Panc1 (cell line): ENCODE data around the gene AKAP6. TPM values are rescaled to one million over a fixed set of nuclear protein-coding genes. Genes with fewer than 3 reads are reported as not detected.

Source experiments
- ATAC-seq: fragments of 200-7000 bp; cut with Tn5 transposase; 2 replicates; pipeline ENCODE4 v1.9.1; 2020; ENCODE audit warnings: mild to moderate bottlenecking, moderate library complexity
- BruUV-seq: library from RNA; stranded (reverse); fragments of 400-500 nt; replicated peaks from 2 replicates; lab custom pipeline; 2021; lab: Mats Ljungman, UMichigan
- CTCF ChIA-PET: fragments of 300-600 bp; sonication (Branson Sonifier 250); formaldehyde crosslinking; loops from one replicate; lab custom pipeline; 2022; ENCODE audit warnings: antibody characterized with exemption; lab: Charles Lee
- POLR2A ChIA-PET: fragments of 300-600 bp; sonication (Branson Sonifier 250); formaldehyde crosslinking; loops from one replicate; lab custom pipeline; 2022; ENCODE audit warnings: antibody characterized with exemption; lab: Charles Lee
- DNase-seq: peaks from one replicate; pipeline ENCODE4 v3.0.0-alpha.2; 2010; ENCODE audit warnings: low read depth, low spot score
- H3K27ac ChIP-seq: 2 replicates; pipeline ENCODE4 v1.5.1; 2011; ENCODE audit warnings: mild to moderate bottlenecking, low read length, inconsistent platforms
- H3K27me3 ChIP-seq: fragments of 200-500 bp; sonication (Bioruptor generic); 2 replicates; pipeline ENCODE4 v1.6.0; 2014; ENCODE audit warnings: low read length, inconsistent platforms; ENCODE audit not compliant: control insufficient read depth, insufficient read depth
- H3K36me3 ChIP-seq: fragments of 200-500 bp; sonication (Bioruptor generic); 2 replicates; pipeline ENCODE4 v1.5.1; 2014; ENCODE audit warnings: inconsistent platforms, mild to moderate bottlenecking, low read length, moderate library complexity; ENCODE audit not compliant: control insufficient read depth, insufficient read depth
- H3K4me1 ChIP-seq: 2 replicates; pipeline ENCODE4 v1.5.1; 2011; ENCODE audit warnings: inconsistent platforms, mild to moderate bottlenecking, low read length, moderate library complexity; ENCODE audit not compliant: control insufficient read depth, insufficient read depth
- H3K4me3 ChIP-seq, 2 experiments: 2 replicates each; pipeline ENCODE4 v1.5.1; 2011 to 2012; ENCODE audit warnings: low read depth in 2 of 2, low read length in 2 of 2, mild to moderate bottlenecking in 2 of 2, inconsistent platforms in 1 of 2, moderate library complexity in 1 of 2
- H3K9me3 ChIP-seq: fragments of 200-500 bp; sonication (Bioruptor generic); 2 replicates; pipeline ENCODE4 v1.5.1; 2014; ENCODE audit warnings: low read depth, mild to moderate bottlenecking, inconsistent platforms, low read length, moderate library complexity; ENCODE audit not compliant: control insufficient read depth, insufficient read depth
- POLR2AphosphoS5 ChIP-seq: IDR thresholded peaks from 2 replicates; pipeline ENCODE4 v1.6.1; 2012; ENCODE audit warnings: mild to moderate bottlenecking, low read depth, low read length, moderate library complexity
- SIN3A ChIP-seq: IDR thresholded peaks from 2 replicates; pipeline ENCODE4 v1.6.1; 2012; ENCODE audit warnings: low read depth, mild to moderate bottlenecking, low read length, moderate library complexity, borderline replicate concordance; ENCODE audit not compliant: insufficient read depth
- TCF7L2 ChIP-seq: IDR thresholded peaks from 2 replicates; pipeline ENCODE4 v1.6.1; 2011; ENCODE audit warnings: mild to moderate bottlenecking, low read depth, low read length, inconsistent platforms
- in situ Hi-C: cut with HindIII; loops from 2 replicates; pipeline ENCODE4 v1.10.0; 2016; ENCODE audit warnings: low sequenced_read_pairs, low pct_unique_long_range_greater_than_20kb
- intact Hi-C: fragments of 100-400 bp; cut with micrococcal nuclease; formaldehyde crosslinking; loops from one replicate; pipeline ENCODE4 v1.10.0; 2022; ENCODE audit not compliant: unreplicated experiment
- total RNA-seq: library from RNA; stranded (reverse); gene quantifications from one replicate; pipeline ENCODE4 v1.2.1, GENCODE V29; 2021; ENCODE audit not compliant: unreplicated experiment
- TF ChIP-seq, protein P1 (sequence below), 2 experiments: IDR thresholded peaks; 2 replicates each; pipeline ENCODE4 v1.6.1; 2011 to 2012; ENCODE audit warnings: low read depth in 2 of 2, control low read depth in 1 of 2, low read length in 1 of 2, mild to moderate bottlenecking in 1 of 2, moderate library complexity in 1 of 2; ENCODE audit not compliant: insufficient read depth in 1 of 2
- TF ChIP-seq, protein P2 (sequence below): fragments of 450-650 bp; IDR thresholded peaks from 2 replicates; pipeline ENCODE4 v1.5.1; 2017; ENCODE audit warnings: mild to moderate bottlenecking

AKAP6 gene
- total RNA-seq, 1 experiment from 2014 or later: 0.82 TPM

DNA sequence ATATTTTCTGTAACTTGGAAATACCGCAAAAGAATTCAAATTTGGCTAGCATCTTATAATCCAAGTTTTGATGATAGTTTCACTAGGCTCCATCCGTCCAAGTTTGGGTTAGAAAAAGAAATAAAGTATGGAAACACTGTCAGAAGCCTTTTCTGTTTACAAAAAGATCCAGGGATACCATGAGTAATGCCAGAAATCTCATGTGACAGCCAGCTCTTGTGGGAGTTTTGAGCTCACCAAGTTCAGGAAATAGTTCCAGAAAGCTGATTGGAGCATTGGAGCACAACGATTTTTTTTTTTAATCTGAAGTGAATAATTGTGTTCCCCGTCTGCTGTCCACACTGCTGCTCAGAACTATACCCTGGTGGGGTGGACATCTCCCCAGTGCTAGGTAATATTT lies 379.9 kb downstream of the AKAP6 start:
- BruUV-seq: no TSS peak
- in situ Hi-C loops (no loop called here), intact Hi-C loops (no loop called here)
- ChIA-PET CTCF (no interaction called here), POLR2A (no interaction called here)
- H3K27me3 ChIP-seq: no peaks in the 10 kb centered on the region
- DNase-seq (no peak), ATAC-seq (no peak)
- no peaks in the 10 kb centered on the region for H3K36me3 ChIP-seq
- H3K4me1 ChIP-seq: no peaks in the 10 kb centered on the region
- TF ChIP-seq SIN3A (no peak), TCF7L2 (no peak), POLR2AphosphoS5 (no peak)
- TF ChIP-seq, protein P1, sequence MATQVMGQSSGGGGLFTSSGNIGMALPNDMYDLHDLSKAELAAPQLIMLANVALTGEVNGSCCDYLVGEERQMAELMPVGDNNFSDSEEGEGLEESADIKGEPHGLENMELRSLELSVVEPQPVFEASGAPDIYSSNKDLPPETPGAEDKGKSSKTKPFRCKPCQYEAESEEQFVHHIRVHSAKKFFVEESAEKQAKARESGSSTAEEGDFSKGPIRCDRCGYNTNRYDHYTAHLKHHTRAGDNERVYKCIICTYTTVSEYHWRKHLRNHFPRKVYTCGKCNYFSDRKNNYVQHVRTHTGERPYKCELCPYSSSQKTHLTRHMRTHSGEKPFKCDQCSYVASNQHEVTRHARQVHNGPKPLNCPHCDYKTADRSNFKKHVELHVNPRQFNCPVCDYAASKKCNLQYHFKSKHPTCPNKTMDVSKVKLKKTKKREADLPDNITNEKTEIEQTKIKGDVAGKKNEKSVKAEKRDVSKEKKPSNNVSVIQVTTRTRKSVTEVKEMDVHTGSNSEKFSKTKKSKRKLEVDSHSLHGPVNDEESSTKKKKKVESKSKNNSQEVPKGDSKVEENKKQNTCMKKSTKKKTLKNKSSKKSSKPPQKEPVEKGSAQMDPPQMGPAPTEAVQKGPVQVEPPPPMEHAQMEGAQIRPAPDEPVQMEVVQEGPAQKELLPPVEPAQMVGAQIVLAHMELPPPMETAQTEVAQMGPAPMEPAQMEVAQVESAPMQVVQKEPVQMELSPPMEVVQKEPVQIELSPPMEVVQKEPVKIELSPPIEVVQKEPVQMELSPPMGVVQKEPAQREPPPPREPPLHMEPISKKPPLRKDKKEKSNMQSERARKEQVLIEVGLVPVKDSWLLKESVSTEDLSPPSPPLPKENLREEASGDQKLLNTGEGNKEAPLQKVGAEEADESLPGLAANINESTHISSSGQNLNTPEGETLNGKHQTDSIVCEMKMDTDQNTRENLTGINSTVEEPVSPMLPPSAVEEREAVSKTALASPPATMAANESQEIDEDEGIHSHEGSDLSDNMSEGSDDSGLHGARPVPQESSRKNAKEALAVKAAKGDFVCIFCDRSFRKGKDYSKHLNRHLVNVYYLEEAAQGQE (IDR thresholded peaks at IDR 0.05; ENCODE audit: insufficient read depth in 1 of 2, low read depth in 2 of 2, low read length in 1 of 2): no peak
- TF ChIP-seq, protein P2, sequence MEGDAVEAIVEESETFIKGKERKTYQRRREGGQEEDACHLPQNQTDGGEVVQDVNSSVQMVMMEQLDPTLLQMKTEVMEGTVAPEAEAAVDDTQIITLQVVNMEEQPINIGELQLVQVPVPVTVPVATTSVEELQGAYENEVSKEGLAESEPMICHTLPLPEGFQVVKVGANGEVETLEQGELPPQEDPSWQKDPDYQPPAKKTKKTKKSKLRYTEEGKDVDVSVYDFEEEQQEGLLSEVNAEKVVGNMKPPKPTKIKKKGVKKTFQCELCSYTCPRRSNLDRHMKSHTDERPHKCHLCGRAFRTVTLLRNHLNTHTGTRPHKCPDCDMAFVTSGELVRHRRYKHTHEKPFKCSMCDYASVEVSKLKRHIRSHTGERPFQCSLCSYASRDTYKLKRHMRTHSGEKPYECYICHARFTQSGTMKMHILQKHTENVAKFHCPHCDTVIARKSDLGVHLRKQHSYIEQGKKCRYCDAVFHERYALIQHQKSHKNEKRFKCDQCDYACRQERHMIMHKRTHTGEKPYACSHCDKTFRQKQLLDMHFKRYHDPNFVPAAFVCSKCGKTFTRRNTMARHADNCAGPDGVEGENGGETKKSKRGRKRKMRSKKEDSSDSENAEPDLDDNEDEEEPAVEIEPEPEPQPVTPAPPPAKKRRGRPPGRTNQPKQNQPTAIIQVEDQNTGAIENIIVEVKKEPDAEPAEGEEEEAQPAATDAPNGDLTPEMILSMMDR: no peak
- H3K4me3 ChIP-seq: no peak overlapping the region
- H3K9me3 ChIP-seq: no peaks in the 10 kb centered on the region
- H3K27ac ChIP-seq: no peak overlapping the region

DNA sequence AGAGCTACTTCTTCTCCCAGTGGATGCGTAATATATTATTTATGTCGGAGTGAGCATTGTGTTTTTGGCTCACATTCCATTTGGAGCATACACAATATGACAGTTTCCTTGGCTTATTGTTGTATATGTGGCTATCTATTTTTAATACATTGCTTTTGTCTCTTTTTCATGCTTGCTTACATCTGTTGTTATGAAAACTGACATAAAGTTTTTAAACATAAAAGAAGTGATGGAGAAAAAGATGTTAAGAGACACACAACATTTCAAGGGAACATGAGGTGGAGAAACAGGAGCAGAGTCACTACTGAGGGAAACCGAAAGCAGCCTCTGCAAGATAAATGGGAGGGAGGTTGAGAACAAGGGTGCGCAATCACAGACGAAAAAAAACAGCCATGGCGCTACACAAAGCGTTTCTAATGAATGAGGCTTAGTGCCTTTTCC lies 381.2 kb downstream of the AKAP6 start:
- in situ Hi-C loops: no loop called here
- CTCF ChIA-PET: interaction anchor here (0.7 kb wide), 1 partner anchor 558 kb away, joined by 3 read pairs; no protein-coding TSS in a partner anchor
- no TSS peak for BruUV-seq
- no peak for ATAC-seq
- Histone ChIP-seq H3K9me3 (no peaks in the 10 kb centered on the region), H3K27me3 (no peaks in the 10 kb centered on the region), H3K27ac (no peak overlapping the region), H3K4me3 (no peak overlapping the region), H3K36me3 (no peaks in the 10 kb centered on the region), H3K4me1 (no peaks in the 10 kb centered on the region)
- POLR2A ChIA-PET: no interaction called here
- no peak for TF ChIP-seq POLR2AphosphoS5
- TF ChIP-seq, protein P2: no peak
- TF ChIP-seq TCF7L2: no peak
- TF ChIP-seq SIN3A: no peak
- TF ChIP-seq, protein P1 (IDR thresholded peaks at IDR 0.05; ENCODE audit: insufficient read depth in 1 of 2, low read depth in 2 of 2, low read length in 1 of 2): no peak
- no peak for DNase-seq
- intact Hi-C loops: loop anchor here (5.0 kb wide), 1 partner anchor 1082 kb away; no protein-coding TSS in a partner anchor
